CD4-positive, alpha-beta T cell treated with Interleukin-15 for 1 hour (primary cell): ENCODE results near the gene ITGB1.

ENCODE experiments used
- DNase-seq: peaks from one replicate; pipeline ENCODE4 v3.0.0-alpha.2; 2020

Gene ITGB1

DNA sequence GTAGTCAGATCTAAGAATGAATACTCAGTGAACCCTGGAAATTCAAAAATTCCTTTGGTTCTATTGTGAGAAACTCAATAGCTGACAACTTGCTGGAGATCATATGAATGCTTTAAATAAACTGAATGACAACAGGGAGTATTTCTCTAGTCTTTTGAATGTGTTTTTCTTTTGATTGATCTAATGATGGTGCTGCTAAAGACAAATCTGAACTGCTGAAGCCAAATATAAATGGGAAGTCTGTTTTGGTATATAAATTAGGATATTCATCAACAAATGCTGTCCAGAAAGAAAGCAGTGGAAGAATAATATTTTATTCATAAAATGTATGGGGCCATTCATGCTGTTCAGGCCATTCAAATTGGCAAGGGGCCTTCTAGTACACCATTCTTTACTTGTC is 79.4 kb downstream of the ITGB1 start:
- DNase-seq, result no peak

- no peak for DNase-seq
Observed at GRCh38 chr10:32877915-32878314, 80.1 kb downstream of the ITGB1 start.

DNA sequence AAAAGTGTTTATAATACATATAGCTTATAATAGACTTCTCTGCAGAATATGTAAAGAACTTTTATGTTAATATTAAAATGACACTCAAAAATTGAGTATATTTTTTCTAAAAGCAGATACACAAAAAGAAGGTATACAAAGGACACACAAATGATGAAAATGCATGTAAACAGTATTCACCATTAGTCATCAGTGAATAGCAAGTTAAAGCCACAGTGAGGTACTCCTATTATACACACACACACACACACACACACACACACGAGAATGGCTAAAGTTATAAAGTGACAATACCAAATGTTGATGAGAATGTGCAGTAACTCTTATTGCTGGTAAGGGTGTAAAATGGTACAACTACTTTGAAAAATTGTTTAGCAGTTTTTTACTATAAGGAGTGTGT is 92.9 kb downstream of the ITGB1 start:
- DNase-seq, result no peak

DNA sequence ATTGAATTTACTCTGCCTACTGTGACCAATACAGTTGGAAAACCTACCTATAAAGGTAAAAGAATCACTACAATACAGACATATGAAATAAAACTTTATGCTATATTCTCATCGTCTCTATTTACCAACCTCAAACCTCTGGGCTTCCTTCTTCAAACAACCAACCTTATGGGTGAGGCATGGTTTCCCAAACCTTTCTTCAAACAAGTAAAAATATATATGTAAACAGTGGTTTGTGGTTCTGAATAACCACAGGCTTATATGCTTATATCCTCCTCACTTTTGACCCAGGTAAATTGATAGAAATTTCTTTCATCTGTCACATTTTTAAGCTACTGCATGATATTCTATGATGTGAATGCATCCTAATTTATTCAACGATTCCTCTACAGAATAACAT is 103.6 kb downstream of the ITGB1 start:
- DNase-seq, result no peak

GRCh38 chr10:32851301-32851700 is 106.7 kb downstream of the ITGB1 start:
- no peak for DNase-seq
